Measurements from ENCODE around the gene AUP1. TPM values are rescaled to one million over a fixed set of nuclear protein-coding genes. Genes with fewer than 3 reads are reported as not detected.

The AUP1 gene
- polyA plus RNA-seq, 2 of the 4 experiments (the other 2 are of a cell fraction): 129 to 164 TPM

- Histone ChIP-seq H3K4me3 (peak overlapping the region; percentile 78), H3K4me1 (peaks cover 15% of the 10 kb centered on the region), H3K9me3 (no peaks in the 10 kb centered on the region), H3K27ac (peak overlapping the region; percentile 89 to 92), H3K4me2 (peak overlapping the region; percentile 99)
- WGBS (ENCODE audit: missing lambda C conversion rate): 61% methylated on average over 15 of the region's 26 CpGs
- ChIA-PET CTCF (interaction anchor here (1.0 kb wide), 1 partner anchor 17 kb away, joined by 3 read pairs; no protein-coding TSS in a partner anchor), POLR2A (no interaction called here)
- DNase-seq (ENCODE audit: low read depth in 1 of 2, low spot score in 1 of 2) (no peak), ATAC-seq (no peak; a peak in 1 of 6 replicates), FAIRE-seq (no peak)
- TF ChIP-seq ESRRA (IDR thresholded peaks at IDR 0.05; ENCODE audit: borderline replicate concordance, low read length): no peak
- TF ChIP-seq FOSB (CRISPR knock-in tag; IDR thresholded peaks at IDR 0.05): no peak
- no peak for TF ChIP-seq KDM5A (IDR thresholded peaks at IDR 0.05)
- TF ChIP-seq EHMT2 (IDR thresholded peaks at IDR 0.05; ENCODE audit: low read depth): no peak
- TF ChIP-seq CBX2 (IDR thresholded peaks at IDR 0.05; ENCODE audit: borderline replicate concordance, low read depth): no peak
- no peak for TF ChIP-seq JUNB (IDR thresholded peaks at IDR 0.05)
Observed at GRCh38 chr2:74548285-74548899, 18.9 kb upstream of the AUP1 start.

- H3K4me2 ChIP-seq: no peak overlapping the region
- H3K4me3 ChIP-seq: no peak overlapping the region
- H3K4me1 ChIP-seq: peaks cover 12% of the 10 kb centered on the region
- POLR2A ChIA-PET: no interaction called here
- no peaks in the 10 kb centered on the region for H3K9me3 ChIP-seq
- no peak for DNase-seq (ENCODE audit: low read depth in 1 of 2, low spot score in 1 of 2)
- CTCF ChIA-PET: interaction anchor here (1.0 to 5.9 kb wide), 4 partner anchors 13 to 63 kb away, joined by 3 to 45 read pairs (median 16); partner anchors contain the start of genes AUP1, CCDC142, HTRA2 and TTC31
- no peak for FAIRE-seq
- ATAC-seq: no peak
- WGBS (ENCODE audit: missing lambda C conversion rate): 71% methylated on average over 3 of the region's 3 CpGs
- H3K27ac ChIP-seq: no peak overlapping the region
- TF ChIP-seq EHMT2 (IDR thresholded peaks at IDR 0.05; ENCODE audit: low read depth) (no peak), FOXS1 (CRISPR knock-in tag; IDR thresholded peaks at IDR 0.05) (no peak), ZSCAN20 (CRISPR knock-in tag; IDR thresholded peaks at IDR 0.05) (no peak), HMGXB4 (CRISPR knock-in tag; IDR thresholded peaks at IDR 0.05; ENCODE audit: borderline replicate concordance) (no peak), HOXB5 (CRISPR knock-in tag; IDR thresholded peaks at IDR 0.05) (no peak), GATA3 (IDR thresholded peaks at IDR 0.05; ENCODE audit: borderline replicate concordance) (no peak), HOXA7 (CRISPR knock-in tag; IDR thresholded peaks at IDR 0.05) (no peak), NFE2L2 (conservative IDR thresholded peaks at IDR 0.05; ENCODE audit: low read length) (no peak), ZNF302 (CRISPR knock-in tag; IDR thresholded peaks at IDR 0.05) (no peak), POLR2AphosphoS2 (conservative IDR thresholded peaks at IDR 0.05; ENCODE audit: low read length) (no peak), CTCF (IDR thresholded peaks at IDR 0.05) (no peak), PBX3 (IDR thresholded peaks at IDR 0.05) (no peak), RAD21 (conservative IDR thresholded peaks at IDR 0.05 in 1 of 2, IDR thresholded peaks at IDR 0.05 in 1 of 2) (no peak), HDAC2 (IDR thresholded peaks at IDR 0.05) (no peak), MAX (IDR thresholded peaks at IDR 0.05) (no peak)
Observed at GRCh38 chr2:74546004-74546403, 16.5 kb upstream of the AUP1 start.

Measured in A549 (cell line).